ENCODE data around the gene CDH12. TPM values are rescaled to one million over a fixed set of nuclear protein-coding genes. Genes with fewer than 3 reads are reported as not detected.

CDH12 gene
- total and polyA plus RNA-seq, 10 of the 15 experiments (the other 5 are each of a cell fraction or from before 2014, with no cell fraction given), result 0.03 to 0.16 TPM; not detected in 8

GRCh38 chr5:22560147-22560546 lies 293.0 kb downstream of the CDH12 start (continued):
- TF ChIP-seq ETV6 (conservative IDR thresholded peaks at IDR 0.05 in 1 of 2, IDR thresholded peaks at IDR 0.05 in 1 of 2; ENCODE audit: borderline replicate concordance in 1 of 2, low read depth in 1 of 2), result no peak
- no peak for TF ChIP-seq SRF (IDR thresholded peaks at IDR 0.05; ENCODE audit: low read depth in 2 of 2, low read length in 2 of 2)

DNA sequence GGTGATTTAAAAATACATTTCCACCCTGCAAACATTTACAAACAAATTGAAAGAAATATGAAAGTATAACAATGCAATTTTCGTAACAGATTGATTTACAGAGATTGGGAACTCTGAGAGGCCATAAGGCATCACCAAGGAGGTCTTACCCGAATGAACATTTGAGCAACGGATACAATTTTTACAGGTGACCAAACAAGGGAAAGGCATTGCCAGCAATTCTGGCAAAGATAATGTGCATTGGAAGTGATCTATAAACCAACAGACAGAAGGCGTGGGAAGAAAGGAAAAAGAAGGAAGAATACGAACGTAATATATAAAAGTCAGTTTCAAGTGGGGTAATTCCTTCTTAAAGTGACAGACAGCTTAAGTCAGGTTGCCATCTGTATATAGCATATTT lies 295.9 kb downstream of the CDH12 start:
- SMC1A ChIA-PET (ENCODE audit: uncharacterized antibody, unreplicated experiment), result no interaction called here
- no peak for DNase-seq (ENCODE audit: low read depth, low spot score)
- no peak for FAIRE-seq
- Histone ChIP-seq H3K4me3 (no peak overlapping the region), H3K27ac (ENCODE audit: control insufficient read depth, insufficient read depth) (no peak overlapping the region), H3K4me2 (ENCODE audit: control insufficient read depth, insufficient read depth) (no peak overlapping the region), H3K9ac (ENCODE audit: control insufficient read depth, insufficient read depth, low read length) (no peak overlapping the region), H3K36me3 (ENCODE audit: control insufficient read depth in 2 of 2, insufficient read depth in 2 of 2, low read length in 1 of 2) (no peaks in the 10 kb centered on the region), H3K79me2 (ENCODE audit: control insufficient read depth, insufficient read depth, low read length) (no peaks in the 10 kb centered on the region), H3K9me3 (replicated peaks; ENCODE audit: control insufficient read depth, insufficient read depth, low read length) (no peaks in the 10 kb centered on the region), H2AFZ (ENCODE audit: control insufficient read depth, low read depth, low read length) (no peak overlapping the region), H4K20me1 (ENCODE audit: control insufficient read depth, insufficient read depth) (no peaks in the 10 kb centered on the region), H3K27me3 (replicated peaks in 1 of 2; ENCODE audit: control insufficient read depth in 2 of 2, insufficient read depth in 2 of 2, low read length in 1 of 2) (no peaks in the 10 kb centered on the region), H3K4me1 (ENCODE audit: control insufficient read depth, insufficient read depth, low read length) (no peaks in the 10 kb centered on the region)
- in situ Hi-C loops (cut with MboI) (no loop called here), intact Hi-C loops (cut with micrococcal nuclease; ENCODE audit: unreplicated experiment) (no loop called here)
- RAD21 ChIA-PET (ENCODE audit: unreplicated experiment), result no interaction called here
- POLR2A ChIA-PET, result no interaction called here
- TF ChIP-seq SREBF2 (IDR thresholded peaks at IDR 0.05; ENCODE audit: low read length), result no peak
- no peak for TF ChIP-seq MYC (IDR thresholded peaks at IDR 0.05; ENCODE audit: insufficient read depth, insufficient read length, insufficient replicate concordance, low read length, severe bottlenecking)
- no peak for TF ChIP-seq SMAD5 (IDR thresholded peaks at IDR 0.05; ENCODE audit: low read depth)
- no peak for TF ChIP-seq HDGF (IDR thresholded peaks at IDR 0.05)
- TF ChIP-seq MTA3 (IDR thresholded peaks at IDR 0.05; ENCODE audit: borderline replicate concordance, low read length), result no peak
- no peak for TF ChIP-seq FOS (IDR thresholded peaks at IDR 0.05; ENCODE audit: borderline replicate concordance, extremely low read depth, insufficient read length)
- TF ChIP-seq NR2C1 (IDR thresholded peaks at IDR 0.05), result no peak
- no peak for TF ChIP-seq TARDBP (IDR thresholded peaks at IDR 0.05; ENCODE audit: borderline replicate concordance)
- no peak for TF ChIP-seq SRF (IDR thresholded peaks at IDR 0.05; ENCODE audit: low read depth in 2 of 2, low read length in 2 of 2)
- TF ChIP-seq LARP7 (IDR thresholded peaks at IDR 0.05), result no peak
- TF ChIP-seq SUPT20H (IDR thresholded peaks at IDR 0.05; ENCODE audit: borderline replicate concordance, control insufficient read depth, low read depth, low read length), result no peak
- no peak for TF ChIP-seq EP300 (IDR thresholded peaks at IDR 0.05; ENCODE audit: borderline replicate concordance in 1 of 2, control insufficient read depth in 1 of 2, low read depth in 2 of 2, low read length in 2 of 2)
- TF ChIP-seq RB1 (IDR thresholded peaks at IDR 0.05; ENCODE audit: borderline replicate concordance), result no peak
- no peak for TF ChIP-seq SIX5 (IDR thresholded peaks at IDR 0.05; ENCODE audit: low read depth, low read length, severe bottlenecking)
- no peak for TF ChIP-seq RBBP5 (conservative IDR thresholded peaks at IDR 0.05)
- TF ChIP-seq ZNF207 (IDR thresholded peaks at IDR 0.05; ENCODE audit: borderline replicate concordance), result no peak
- no peak for TF ChIP-seq HDAC2 (IDR thresholded peaks at IDR 0.05)
- CTCF ChIA-PET, result no interaction called here
- 42% methylated on average over 6 of the region's 6 CpGs for WGBS (ENCODE audit: insufficient coverage, insufficient replicate concordance, low lambda C conversion rate, missing lambda C conversion rate)
- BruUV-seq (replicated peaks), result no TSS peak
- ATAC-seq, result no peak

Measured in GM12878 (cell line).